SJSA1 (cell line): ENCODE measurements around the gene PCDH12. TPM values are rescaled to one million over a fixed set of nuclear protein-coding genes. Genes with fewer than 3 reads are reported as not detected.

ENCODE experiments used
- DNase-seq, 2 experiments: peaks; one replicate each; pipeline ENCODE4 v3.0.0-alpha.2; 2015 to 2020; ENCODE audit warnings: low spot score in 2 of 2, low read depth in 1 of 2
- H3K27ac ChIP-seq: fragments of 250-450 bp; sonication (Bioruptor Pico); 2 replicates; pipeline ENCODE4 v1.5.1; 2020; ENCODE audit warnings: mild to moderate bottlenecking, moderate library complexity
- H3K27me3 ChIP-seq: fragments of 250-450 bp; sonication (Bioruptor Pico); replicated peaks from 2 replicates; pipeline ENCODE4 v1.5.1; 2020; ENCODE audit warnings: mild to moderate bottlenecking, moderate library complexity
- H3K36me3 ChIP-seq: fragments of 250-450 bp; sonication (Bioruptor Pico); 2 replicates; pipeline ENCODE4 v1.5.1; 2020; ENCODE audit warnings: mild to moderate bottlenecking
- H3K4me1 ChIP-seq: fragments of 250-450 bp; sonication (Bioruptor Pico); replicated peaks from 2 replicates; pipeline ENCODE4 v1.6.1; 2021; ENCODE audit warnings: mild to moderate bottlenecking
- H3K4me3 ChIP-seq: fragments of 250-450 bp; sonication (Bioruptor Pico); 2 replicates; pipeline ENCODE4 v1.5.1; 2020; ENCODE audit warnings: mild to moderate bottlenecking
- H3K9me3 ChIP-seq: fragments of 250-450 bp; sonication (Bioruptor Pico); replicated peaks from 2 replicates; pipeline ENCODE4 v1.5.1; 2020; ENCODE audit warnings: mild to moderate bottlenecking
- total RNA-seq: library from RNA; depleted of rRNA; stranded (reverse); fragments of >200 nt; shearing (Covaris generic); gene quantifications from 2 replicates; pipeline ENCODE4 v1.2.3, GENCODE V29; 2014

PCDH12 gene
- total RNA-seq, 1 experiment from 2014 or later, result not detected

DNA sequence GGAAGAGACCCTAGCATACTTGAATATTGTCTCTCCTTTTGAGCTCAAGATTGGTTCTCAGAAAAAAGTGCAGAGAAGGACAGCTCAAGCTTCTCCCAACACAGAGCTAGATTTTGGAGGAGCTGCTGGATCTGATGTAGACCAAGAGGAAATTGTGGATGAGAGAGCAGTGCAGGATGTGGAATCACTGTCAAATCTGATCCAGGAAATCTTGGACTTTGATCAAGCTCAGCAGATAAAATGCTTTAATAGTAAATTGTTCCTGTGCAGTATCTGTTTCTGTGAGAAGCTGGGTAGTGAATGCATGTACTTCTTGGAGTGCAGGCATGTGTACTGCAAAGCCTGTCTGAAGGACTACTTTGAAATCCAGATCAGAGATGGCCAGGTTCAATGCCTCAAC lies 20.4 kb upstream of the PCDH12 start:
- H3K27me3 ChIP-seq, result no peaks in the 10 kb centered on the region

DNA sequence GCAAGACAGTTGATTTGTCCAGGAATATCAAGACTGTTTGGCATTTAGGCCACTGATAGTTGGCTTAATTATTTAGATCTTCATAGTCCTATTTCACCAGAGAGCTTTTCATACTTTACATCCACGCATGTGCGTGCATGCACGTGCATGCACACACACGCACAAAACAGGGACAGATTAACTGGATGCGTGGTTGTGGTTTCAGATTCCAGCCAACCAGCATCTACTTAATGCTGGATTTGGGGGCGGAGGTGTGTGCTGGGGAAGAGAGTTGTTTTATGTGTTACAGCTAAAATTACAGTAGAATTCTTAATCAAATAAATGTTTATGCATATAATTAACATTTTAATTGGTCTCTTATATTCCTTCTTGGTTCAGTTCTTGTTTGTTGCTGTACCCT lies 18.2 kb upstream of the PCDH12 start:
- peaks cover 16% of the 10 kb centered on the region for H3K4me1 ChIP-seq
- no peak overlapping the region for H3K4me3 ChIP-seq
- H3K36me3 ChIP-seq, result peaks cover 81% of the 10 kb centered on the region
- no peaks in the 10 kb centered on the region for H3K9me3 ChIP-seq
- H3K27ac ChIP-seq, result no peak overlapping the region
- no peaks in the 10 kb centered on the region for H3K27me3 ChIP-seq
- peak in 1 of 2 experiments; percentile 21 for DNase-seq

More for the DNA sequence above, 20.4 kb upstream of the PCDH12 start:
- peaks cover 15% of the 10 kb centered on the region for H3K4me1 ChIP-seq
- peaks cover 93% of the 10 kb centered on the region for H3K36me3 ChIP-seq
- H3K9me3 ChIP-seq, result no peaks in the 10 kb centered on the region
- H3K4me3 ChIP-seq, result no peak overlapping the region
- no peak for DNase-seq
- no peak overlapping the region for H3K27ac ChIP-seq

DNA sequence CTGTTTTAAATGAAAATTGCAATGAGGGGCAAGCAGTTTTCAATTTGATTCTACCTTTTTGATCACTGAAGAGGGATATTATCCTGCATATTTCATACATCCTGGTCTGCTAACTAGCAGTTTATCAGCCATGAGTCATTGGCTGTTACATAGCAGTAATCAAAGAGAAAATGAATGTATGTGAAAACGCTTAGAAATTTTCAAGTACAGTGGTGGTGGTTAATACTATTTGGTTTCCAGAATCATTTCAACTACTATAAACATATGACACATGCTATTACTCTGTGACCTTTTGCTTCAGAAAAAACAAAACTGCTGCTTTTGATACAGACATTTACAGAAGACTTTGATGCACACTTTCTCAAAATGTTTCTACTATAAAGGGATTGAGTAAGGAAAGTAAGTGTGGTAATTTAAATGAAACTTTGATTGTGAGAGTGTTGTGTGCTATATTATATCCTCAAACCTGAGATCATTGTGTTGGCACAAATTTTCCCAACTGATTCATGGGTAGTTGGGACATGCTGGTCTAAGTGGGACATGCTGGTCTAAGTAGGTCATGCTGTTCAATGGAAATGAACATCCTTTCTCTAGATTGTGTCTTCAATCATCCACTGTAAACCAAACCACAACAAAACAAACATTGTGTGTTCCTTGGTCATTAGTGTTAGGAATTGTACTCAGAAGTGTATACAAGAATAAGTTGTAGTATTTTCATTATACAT lies 16.0 kb upstream of the PCDH12 start:
- peaks cover 66% of the 10 kb centered on the region for H3K36me3 ChIP-seq
- H3K27me3 ChIP-seq, result no peaks in the 10 kb centered on the region
- no peak overlapping the region for H3K4me3 ChIP-seq
- H3K4me1 ChIP-seq, result peaks cover 26% of the 10 kb centered on the region
- H3K9me3 ChIP-seq, result no peaks in the 10 kb centered on the region
- H3K27ac ChIP-seq, result peak overlapping the region; percentile 9
- peak; percentile 30 to 67 for DNase-seq

DNA sequence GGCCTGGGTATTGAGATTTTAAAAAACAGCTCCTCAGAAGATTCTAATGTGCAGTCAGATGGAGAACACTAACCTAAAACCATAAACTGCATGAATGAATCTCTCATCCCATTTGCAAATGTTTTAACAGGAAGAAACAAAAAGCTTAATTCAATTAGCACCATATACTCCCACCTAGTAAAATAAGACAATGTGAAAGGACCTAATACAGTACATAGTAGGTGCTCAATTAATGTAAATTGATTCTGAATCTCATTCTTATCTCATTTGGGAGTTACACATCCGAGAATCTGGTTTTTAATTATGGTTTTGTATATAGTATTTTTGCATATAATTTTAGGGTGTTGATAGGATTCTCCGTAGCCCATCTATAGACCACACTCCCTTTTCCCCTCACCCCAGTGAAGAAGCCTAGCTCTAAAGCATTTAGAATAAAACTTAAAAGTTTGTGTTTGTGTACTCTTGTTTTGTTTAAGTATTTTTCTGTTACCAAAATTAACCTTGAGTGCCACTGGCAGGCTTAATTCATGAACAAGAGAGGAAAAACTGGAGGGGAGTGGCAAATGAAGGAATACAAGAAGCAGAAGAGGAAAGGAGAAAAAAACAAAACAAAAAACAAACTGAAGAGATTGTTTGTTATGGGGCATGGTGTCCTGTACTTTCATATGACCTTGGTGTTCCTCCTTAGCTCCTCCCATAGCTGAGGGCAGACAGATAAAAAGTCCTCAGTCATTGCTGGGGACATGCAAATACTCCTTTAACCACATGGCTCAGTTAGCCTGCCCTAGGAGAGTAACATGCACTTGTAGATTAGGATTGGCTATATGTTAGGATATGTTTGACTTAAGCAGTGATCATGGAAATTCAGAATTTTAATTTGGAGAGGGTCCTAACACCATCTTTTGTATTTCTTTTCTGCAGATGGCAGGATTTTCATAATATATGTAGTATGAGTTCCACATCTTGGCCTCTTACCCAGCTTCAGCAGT lies 12.1 kb upstream of the PCDH12 start:
- H3K4me3 ChIP-seq, result peak overlapping the region; percentile 75
- DNase-seq, result peak in 1 of 2 experiments; percentile 33
- peak overlapping the region; percentile 82 for H3K27ac ChIP-seq
- H3K36me3 ChIP-seq, result peaks cover 31% of the 10 kb centered on the region
- H3K4me1 ChIP-seq, result peaks cover 30% of the 10 kb centered on the region
- no peaks in the 10 kb centered on the region for H3K9me3 ChIP-seq
- no peaks in the 10 kb centered on the region for H3K27me3 ChIP-seq

DNA sequence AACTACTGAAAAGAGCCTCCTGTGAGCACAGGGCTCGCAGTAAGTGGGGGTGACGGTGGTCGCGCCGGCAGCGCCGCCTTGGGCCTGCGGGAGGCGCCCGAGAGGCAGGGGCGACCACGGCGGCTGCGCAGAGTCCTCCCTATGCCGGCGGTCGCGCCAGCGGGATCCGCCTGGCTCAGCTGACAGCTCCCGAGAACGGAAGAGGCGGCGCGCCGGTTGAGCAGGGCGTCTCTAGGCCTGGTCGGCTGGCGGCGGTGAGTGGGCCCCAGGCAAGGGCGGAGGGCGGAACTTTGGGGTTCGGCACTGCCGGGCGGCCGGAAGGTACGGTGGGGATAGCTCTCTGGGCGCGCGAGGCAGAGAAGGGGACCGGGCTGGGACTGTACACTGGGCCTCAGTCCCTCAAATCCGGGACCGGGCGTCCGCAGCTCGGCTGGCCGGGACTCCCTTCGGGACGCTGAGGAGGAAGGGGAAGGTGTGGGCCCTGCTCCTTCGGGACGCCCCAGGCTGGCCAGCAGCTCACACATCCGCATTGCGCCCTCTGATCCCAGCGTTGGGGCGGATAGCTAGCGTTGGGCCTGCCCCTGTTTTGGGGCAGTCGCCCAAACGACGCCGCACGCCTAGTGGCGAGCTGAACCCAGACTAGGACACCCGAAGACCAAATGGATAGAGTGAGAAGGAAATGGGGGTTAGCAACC lies 11.1 kb upstream of the PCDH12 start, which contains the start of gene RNF14:
Gene RNF14 (plus strand): TSS at position 192 of the 695 bp plus-strand sequence. CDS start 4,484 bp downstream, outside the sequence.
- Histone ChIP-seq H3K27me3 (no peaks in the 10 kb centered on the region), H3K27ac (peak within 1 kb of the TSS; percentile 82), H3K4me3 (peak within 1 kb of the TSS; percentile 75), H3K36me3 (peaks cover 21% of the 10 kb centered on the region), H3K9me3 (no peaks in the 10 kb centered on the region), H3K4me1 (peaks cover 22% of the 10 kb centered on the region)
- peak; percentile 97 for DNase-seq

DNA sequence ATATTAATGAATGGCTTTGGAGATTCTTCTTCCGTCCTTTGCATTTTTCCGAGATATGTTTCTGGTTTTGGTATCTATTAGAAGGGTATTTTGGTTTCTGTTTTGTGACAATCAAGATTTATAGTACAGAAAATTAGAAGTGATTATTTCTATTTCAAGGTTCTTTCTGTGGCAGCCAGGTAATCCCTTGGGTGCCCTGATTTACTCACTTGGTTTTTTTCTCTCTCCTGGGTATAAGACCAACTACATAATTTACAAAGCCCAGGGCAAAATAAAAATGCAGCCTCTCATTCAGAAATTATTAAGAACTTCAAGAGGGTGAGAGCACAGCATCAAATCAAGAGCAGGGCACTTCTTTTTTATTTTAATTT lies 8.9 kb upstream of the PCDH12 start:
- H3K27ac ChIP-seq, result no peak overlapping the region
- no peaks in the 10 kb centered on the region for H3K27me3 ChIP-seq
- H3K9me3 ChIP-seq, result no peaks in the 10 kb centered on the region
- H3K4me3 ChIP-seq, result no peak overlapping the region
- DNase-seq, result peak in 1 of 2 experiments; percentile 2
- peaks cover 7% of the 10 kb centered on the region for H3K36me3 ChIP-seq
- H3K4me1 ChIP-seq, result peaks cover 14% of the 10 kb centered on the region

DNA sequence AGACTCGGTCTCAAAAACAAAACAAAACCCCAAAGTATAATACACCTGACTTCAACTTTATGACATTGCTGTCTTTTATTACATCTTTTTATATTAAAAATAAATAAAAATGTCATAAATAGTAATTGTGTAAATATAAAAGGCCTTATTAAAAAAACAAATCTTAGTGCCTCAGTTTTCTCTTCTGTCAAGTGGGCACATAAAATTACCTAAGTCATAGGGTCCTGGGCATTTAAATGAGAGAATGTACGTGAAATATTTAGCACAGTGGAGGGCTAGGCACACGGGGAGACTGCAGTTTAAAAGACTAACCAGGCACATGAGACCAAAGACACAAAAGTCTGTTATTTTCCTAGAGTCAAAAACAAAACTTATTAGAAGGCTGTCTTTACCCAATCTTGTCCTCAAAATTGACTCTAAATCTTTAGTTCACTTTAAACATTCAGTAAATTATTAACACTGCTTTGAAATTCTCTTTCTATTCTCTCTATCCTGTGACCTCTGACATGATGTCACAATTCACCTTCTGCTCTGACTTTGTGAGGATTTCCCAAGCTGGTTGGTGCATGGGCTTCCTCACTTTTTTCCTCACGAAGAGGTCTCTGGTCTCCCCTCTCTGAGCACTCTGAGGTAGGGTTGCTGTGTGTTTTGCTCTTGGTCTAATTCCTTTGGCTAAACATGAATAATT lies 8.4 kb upstream of the PCDH12 start:
- Histone ChIP-seq H3K4me1 (peaks cover 14% of the 10 kb centered on the region), H3K27ac (no peak overlapping the region), H3K27me3 (no peaks in the 10 kb centered on the region), H3K9me3 (no peaks in the 10 kb centered on the region), H3K4me3 (no peak overlapping the region), H3K36me3 (peaks cover 7% of the 10 kb centered on the region)
- peak in 1 of 2 experiments; percentile 9 for DNase-seq

DNA sequence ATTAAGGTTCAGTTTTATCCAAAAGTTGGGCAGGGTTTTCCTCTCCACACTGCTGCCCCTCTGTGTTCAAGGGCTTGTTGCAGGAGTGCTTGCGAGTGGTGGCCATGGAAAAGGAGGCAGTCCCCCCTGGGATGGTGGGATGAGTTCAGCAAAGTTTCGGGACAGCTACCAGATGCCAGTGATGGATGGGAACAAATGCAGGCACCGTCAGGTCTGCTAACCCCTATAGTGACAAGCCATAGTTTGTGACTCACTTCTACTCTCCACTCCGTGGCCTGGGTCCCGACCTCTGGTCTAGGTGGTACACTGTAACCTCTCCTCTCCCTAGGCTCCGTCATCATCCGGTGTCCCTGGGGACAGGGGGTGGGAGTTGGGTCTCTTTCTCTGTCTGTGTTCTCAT lies 7.1 kb upstream of the PCDH12 start:
- Histone ChIP-seq H3K4me3 (no peak overlapping the region), H3K27ac (no peak overlapping the region), H3K9me3 (no peaks in the 10 kb centered on the region), H3K4me1 (peaks cover 11% of the 10 kb centered on the region), H3K27me3 (no peaks in the 10 kb centered on the region), H3K36me3 (peaks cover 3% of the 10 kb centered on the region)
- peak in 1 of 2 experiments; percentile 45 for DNase-seq

DNA sequence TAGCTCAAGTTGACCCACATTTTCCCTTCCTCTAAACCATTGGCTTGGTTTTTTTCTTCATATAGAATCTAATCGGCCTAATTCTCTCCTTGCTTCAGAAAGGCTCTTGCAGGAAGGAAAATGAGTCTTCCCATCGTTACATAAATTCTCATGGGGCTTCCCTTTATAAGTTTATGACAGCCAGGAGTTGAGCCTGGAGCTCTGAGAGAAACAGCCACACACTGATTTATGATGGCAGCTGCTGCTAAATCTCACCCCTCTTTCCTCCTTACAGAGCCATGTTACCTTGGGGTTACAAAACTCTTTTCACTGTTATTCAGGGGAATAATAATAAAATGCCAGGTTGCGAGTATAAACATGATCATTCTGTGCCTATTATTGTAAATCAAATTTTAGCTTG lies 5.7 kb upstream of the PCDH12 start:
- DNase-seq, result no peak
- Histone ChIP-seq H3K27me3 (no peaks in the 10 kb centered on the region), H3K4me1 (peaks cover 8% of the 10 kb centered on the region), H3K9me3 (no peaks in the 10 kb centered on the region), H3K4me3 (no peak overlapping the region), H3K36me3 (no peaks in the 10 kb centered on the region), H3K27ac (no peak overlapping the region)

DNA sequence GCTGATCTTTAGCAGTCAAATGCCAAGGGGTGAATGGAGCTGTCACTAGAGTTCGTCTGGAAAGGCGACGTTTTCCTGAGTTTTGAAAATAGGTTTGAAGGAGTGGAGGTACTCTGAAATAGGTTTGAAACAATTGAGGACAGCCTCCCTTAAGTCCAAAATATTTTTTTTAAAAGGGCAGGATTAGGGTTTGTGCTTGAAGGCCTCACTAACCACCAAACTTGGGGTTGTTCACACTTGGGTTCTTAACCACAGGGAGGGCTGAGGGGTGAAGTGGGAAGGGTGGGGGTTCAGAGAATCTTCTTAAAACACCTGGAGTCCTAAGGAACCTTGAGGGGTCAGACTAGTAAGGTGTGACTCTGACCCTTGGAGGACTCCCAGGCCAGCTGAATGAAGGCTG lies 3.5 kb upstream of the PCDH12 start:
- H3K4me1 ChIP-seq, result peaks cover 3% of the 10 kb centered on the region
- no peak for DNase-seq
- no peaks in the 10 kb centered on the region for H3K9me3 ChIP-seq
- H3K27ac ChIP-seq, result no peak overlapping the region
- no peaks in the 10 kb centered on the region for H3K27me3 ChIP-seq
- H3K36me3 ChIP-seq, result no peaks in the 10 kb centered on the region
- H3K4me3 ChIP-seq, result no peak overlapping the region

DNA sequence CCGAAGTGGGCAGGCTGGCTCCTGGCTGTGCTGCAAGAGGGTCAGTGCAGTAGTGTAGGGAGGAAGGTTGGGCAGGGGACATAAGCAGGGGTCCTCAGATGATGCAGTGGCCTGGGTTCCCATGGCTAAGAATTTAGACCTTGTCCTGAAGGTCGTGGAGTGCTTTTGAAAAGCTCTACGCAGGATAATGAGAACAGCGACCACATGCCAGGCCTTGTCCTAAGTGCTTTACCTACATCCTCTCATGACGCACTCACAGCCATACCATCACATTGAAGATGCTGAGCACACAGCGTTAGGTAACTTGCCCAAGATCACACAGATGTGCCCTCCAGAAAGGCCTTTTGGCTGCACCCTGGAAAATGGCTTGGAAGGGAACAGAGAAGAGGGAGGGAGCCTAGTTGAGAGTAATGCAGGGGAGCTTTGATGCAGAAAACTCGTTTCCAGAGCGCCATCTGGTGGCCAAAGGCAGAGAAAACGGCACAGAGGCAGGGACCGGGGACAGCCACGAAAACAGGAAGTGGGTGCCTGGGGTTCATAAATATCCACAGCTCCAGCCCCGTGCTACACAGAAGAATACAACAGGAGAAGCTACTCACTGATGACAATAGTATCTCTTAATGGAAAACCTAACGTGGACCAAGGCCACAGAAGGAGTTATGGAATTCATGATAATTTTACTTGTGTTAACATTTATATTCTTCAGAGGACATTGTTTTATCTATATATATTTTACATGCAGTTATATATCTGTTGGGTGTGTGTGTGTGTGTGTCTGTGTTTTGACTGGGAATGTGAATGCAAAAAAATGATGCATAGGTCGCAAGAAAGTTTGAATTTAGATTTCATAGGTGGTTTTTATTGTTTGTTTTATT lies 2.7 kb upstream of the PCDH12 start:
- Histone ChIP-seq H3K27me3 (no peaks in the 10 kb centered on the region), H3K9me3 (no peaks in the 10 kb centered on the region), H3K4me1 (peaks cover 3% of the 10 kb centered on the region), H3K27ac (0 out of 2 replicates have a peak overlapping the region, but pooled peaks have one; percentile 2), H3K36me3 (no peaks in the 10 kb centered on the region), H3K4me3 (no peak overlapping the region)
- DNase-seq, result peak; percentile 83 to 90

DNA sequence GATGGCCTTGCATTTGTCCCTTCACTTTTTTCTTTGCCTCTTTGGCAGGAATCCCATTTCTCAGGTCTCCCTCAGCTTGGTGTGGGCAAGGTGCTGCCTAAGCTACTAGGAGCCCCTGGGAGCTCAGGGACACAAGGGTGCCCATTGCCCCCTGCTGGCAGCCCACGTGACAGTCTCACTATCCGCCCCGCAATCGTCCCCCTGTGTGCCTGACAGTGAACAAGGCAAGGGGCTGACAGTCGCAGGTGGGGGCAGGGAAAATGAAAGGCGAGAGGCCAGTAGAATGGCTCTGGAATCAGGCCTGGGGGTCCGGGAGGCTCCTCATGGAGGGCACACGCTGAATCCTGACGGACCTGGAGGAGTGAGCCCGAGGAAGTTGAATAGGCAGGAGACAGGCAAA lies 2.0 kb upstream of the PCDH12 start:
- Histone ChIP-seq H3K4me1 (peaks cover 3% of the 10 kb centered on the region), H3K27ac (no peak overlapping the region), H3K27me3 (no peaks in the 10 kb centered on the region), H3K9me3 (no peaks in the 10 kb centered on the region), H3K36me3 (no peaks in the 10 kb centered on the region), H3K4me3 (no peak overlapping the region)
- DNase-seq, result peak in 1 of 2 experiments; percentile 54
